A673 (cell line): ENCODE measurements around the gene CPPED1. TPM values are rescaled to one million over a fixed set of nuclear protein-coding genes. Genes with fewer than 3 reads are reported as not detected.
"Not testable (repeated sequence)": the region's sequence is repeated elsewhere in the genome, so short reads cannot be mapped to it uniquely, and the experiment has no call there.

Experiments used
- BruUV-seq: library from RNA; stranded (reverse); fragments of 400-500 nt; replicated peaks from 2 replicates; lab custom pipeline; 2021; lab: Mats Ljungman, UMichigan
- CTCF ChIA-PET: fragments of 300-600 bp; sonication (Branson Sonifier 250); formaldehyde crosslinking; loops from one replicate; lab custom pipeline; 2022; ENCODE audit warnings: antibody characterized with exemption; lab: Charles Lee
- POLR2A ChIA-PET: fragments of 300-600 bp; sonication (Branson Sonifier 250); formaldehyde crosslinking; loops from one replicate; lab custom pipeline; 2022; ENCODE audit warnings: antibody characterized with exemption; ENCODE audit not compliant: low non-redundant PET; lab: Charles Lee
- DNase-seq: peaks from one replicate; pipeline ENCODE4 v3.0.0-alpha.2; 2015; ENCODE audit warnings: low spot score
- H3K27ac ChIP-seq: fragments of 200-600 bp; sonication (generic); 2 replicates; pipeline ENCODE4 v1.5.1; 2016; ENCODE audit warnings: mixed run types, low read depth, mild to moderate bottlenecking, mixed read lengths, antibody characterized with exemption, low read length; ENCODE audit not compliant: poor library complexity, severe bottlenecking
- H3K27me3 ChIP-seq: fragments of 200-600 bp; sonication (generic); replicated peaks from 2 replicates; pipeline ENCODE4 v1.6.1; 2017; ENCODE audit warnings: mixed run types, low read depth, mild to moderate bottlenecking, mixed read lengths, antibody characterized with exemption, low read length; ENCODE audit not compliant: insufficient read depth, poor library complexity
- H3K36me3 ChIP-seq: fragments of 200-600 bp; sonication (generic); 2 replicates; pipeline ENCODE4 v1.6.1; 2016; ENCODE audit warnings: mixed run types, mild to moderate bottlenecking, mixed read lengths, antibody characterized with exemption, low read length; ENCODE audit not compliant: insufficient read depth, poor library complexity, severe bottlenecking
- H3K4me1 ChIP-seq: fragments of 200-600 bp; sonication (generic); 2 replicates; pipeline ENCODE4 v1.6.1; 2017; ENCODE audit warnings: mixed run types, mild to moderate bottlenecking, mixed read lengths, antibody characterized with exemption, low read length; ENCODE audit not compliant: insufficient read depth, poor library complexity, severe bottlenecking
- H3K4me3 ChIP-seq: fragments of 200-600 bp; sonication (generic); 2 replicates; pipeline ENCODE4 v1.5.1; 2016; ENCODE audit warnings: low read depth, mixed run types, mild to moderate bottlenecking, mixed read lengths, low read length; ENCODE audit not compliant: poor library complexity, severe bottlenecking
- H3K9me3 ChIP-seq: fragments of 200-600 bp; sonication (generic); 2 replicates; pipeline ENCODE4 v1.6.1; 2016; ENCODE audit warnings: mixed run types, low read depth, mild to moderate bottlenecking, mixed read lengths, antibody characterized with exemption, low read length; ENCODE audit not compliant: poor library complexity, severe bottlenecking
- CTCF ChIP-seq: fragments of 300-800, 200-600 bp; sonication (generic); conservative IDR thresholded peaks from 2 replicates; pipeline ENCODE4 v1.5.1; 2017; ENCODE audit warnings: low read depth, mild to moderate bottlenecking, antibody characterized with exemption, low read length, moderate library complexity, mixed read lengths
- EZH2 ChIP-seq: fragments of 200-600 bp; sonication (generic); IDR thresholded peaks from 2 replicates; pipeline ENCODE4 v1.6.1; 2017; ENCODE audit warnings: borderline replicate concordance, low read depth, mild to moderate bottlenecking, mixed read lengths, antibody characterized with exemption, low read length; ENCODE audit not compliant: poor library complexity, severe bottlenecking
- intact Hi-C: fragments of 100-400 bp; cut with micrococcal nuclease; formaldehyde crosslinking; loops from one replicate; pipeline ENCODE4 v1.10.0; 2022; ENCODE audit not compliant: unreplicated experiment
- total RNA-seq: library from RNA; stranded (reverse); gene quantifications from 2 replicates; pipeline ENCODE4 v1.2.3, GENCODE V29; 2021

The CPPED1 gene
- total RNA-seq, 1 experiment from 2014 or later, result 0.90 TPM

GRCh38 chr16:12815361-12815760 lies 11.7 kb upstream of the CPPED1 start:
- ChIA-PET POLR2A (no interaction called here), CTCF (no interaction called here)
- BruUV-seq, result no TSS peak
- no peaks in the 10 kb centered on the region for H3K4me1 ChIP-seq
- DNase-seq, result no peak
- H3K27me3 ChIP-seq, result no peaks in the 10 kb centered on the region
- intact Hi-C loops, result no loop called here
- no peak overlapping the region for H3K27ac ChIP-seq
- TF ChIP-seq EZH2 (no peak), CTCF (no peak)
- H3K9me3 ChIP-seq, result no peaks in the 10 kb centered on the region
- H3K36me3 ChIP-seq, result no peaks in the 10 kb centered on the region
- no peak overlapping the region for H3K4me3 ChIP-seq

GRCh38 chr16:12813734-12814133 lies 10.0 kb upstream of the CPPED1 start:
- H3K4me1 ChIP-seq, DNase-seq, POLR2A ChIA-PET, H3K36me3 ChIP-seq, intact Hi-C loops, BruUV-seq, H3K9me3 ChIP-seq, H3K4me3 ChIP-seq, CTCF ChIA-PET, H3K27me3 ChIP-seq, H3K27ac ChIP-seq: not testable (repeated sequence)

DNA sequence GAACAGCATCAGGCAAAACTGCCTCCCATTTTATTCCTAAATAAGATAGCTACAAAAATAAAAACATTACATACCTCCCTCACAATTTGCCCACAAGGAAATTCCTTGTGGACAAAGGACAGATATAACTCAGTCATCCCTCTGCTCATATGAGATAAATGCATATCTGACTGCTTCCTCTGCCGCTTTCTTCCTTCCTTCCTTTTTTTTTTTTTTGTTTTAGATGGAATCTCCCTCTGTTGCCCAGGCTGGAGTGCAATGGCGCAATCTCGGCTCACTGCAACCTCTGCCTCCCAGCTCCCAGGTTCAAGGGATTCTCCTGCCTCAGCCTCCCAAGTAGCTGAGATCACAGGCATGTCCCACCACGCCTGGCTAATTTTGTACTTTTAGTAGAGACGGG lies 9.6 kb upstream of the CPPED1 start:
- intact Hi-C loops, H3K4me3 ChIP-seq, CTCF ChIA-PET, POLR2A ChIA-PET, BruUV-seq, H3K27ac ChIP-seq, H3K27me3 ChIP-seq, H3K36me3 ChIP-seq, H3K4me1 ChIP-seq, H3K9me3 ChIP-seq, DNase-seq: not testable (repeated sequence)

DNA sequence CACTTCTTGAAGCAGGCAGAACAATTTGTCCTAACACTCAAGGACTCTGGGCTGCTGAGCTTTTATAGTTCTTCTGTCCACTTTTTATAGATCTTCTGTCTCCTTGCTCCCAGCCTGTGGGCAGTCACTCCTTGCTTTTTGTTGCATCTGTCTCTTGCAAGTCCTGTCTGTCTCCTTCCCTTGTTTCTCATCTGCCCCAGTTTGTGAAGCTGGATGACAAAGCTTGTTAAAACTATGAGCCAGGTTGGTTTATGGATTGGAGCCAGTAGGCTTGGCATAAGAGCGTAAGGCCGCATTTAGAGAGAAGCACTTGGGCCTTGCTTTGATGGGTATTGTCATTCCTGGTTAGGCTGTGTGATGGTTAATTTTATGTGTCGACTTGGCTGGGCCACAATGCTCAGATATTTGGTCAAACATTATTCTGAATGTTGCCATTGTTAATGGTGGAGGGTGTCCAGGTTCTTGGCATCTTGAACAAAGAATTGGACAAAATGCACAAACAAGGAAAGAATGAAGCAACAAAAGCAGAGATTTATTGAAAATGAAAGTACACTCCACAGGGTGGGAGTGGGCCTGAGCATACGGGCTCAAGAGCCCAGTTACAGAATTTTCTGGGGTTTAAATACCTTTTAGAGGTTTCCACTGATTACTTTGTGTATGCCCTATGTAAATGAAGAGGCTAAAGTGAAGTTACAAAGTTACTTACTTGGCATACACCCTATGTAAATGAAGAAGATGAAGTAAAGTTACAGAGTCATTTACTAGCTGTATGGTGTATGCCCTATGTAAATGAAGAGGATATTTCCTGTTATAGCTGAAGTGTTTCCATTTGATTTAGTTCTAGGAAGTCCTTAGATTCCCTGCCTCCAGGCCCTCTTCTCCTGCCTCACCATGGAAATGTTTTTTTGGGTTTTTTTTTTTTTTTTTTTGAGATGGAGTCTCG lies 8.0 kb upstream of the CPPED1 start:
- H3K9me3 ChIP-seq, result no peaks in the 10 kb centered on the region
- ChIA-PET CTCF (no interaction called here), POLR2A (no interaction called here)
- no peaks in the 10 kb centered on the region for H3K4me1 ChIP-seq
- H3K4me3 ChIP-seq, result no peak overlapping the region
- intact Hi-C loops, result no loop called here
- no peak for DNase-seq
- no TSS peak for BruUV-seq
- no peaks in the 10 kb centered on the region for H3K27me3 ChIP-seq
- H3K36me3 ChIP-seq, result no peaks in the 10 kb centered on the region
- no peak overlapping the region for H3K27ac ChIP-seq
- TF ChIP-seq CTCF (no peak), EZH2 (no peak)
